Immature natural killer cell (primary cell): ENCODE data around the gene CNOT6. TPM values are rescaled to one million over a fixed set of nuclear protein-coding genes. Genes with fewer than 3 reads are reported as not detected.
A peak's percentile ranks its signal among the peaks of the same experiment; 100 is the strongest.

Source experiments
- DNase-seq, 3 donors: peaks; one replicate each; pipeline ENCODE4 v3.0.0; 2022; ENCODE audit warnings: mixed read lengths in 1 of 3
- H3K27ac Mint-ChIP-seq, 6 donors: one replicate each; pipeline ENCODE4 v1.8.0; 2020; ENCODE audit warnings: mixed read lengths in 6 of 6, mild to moderate bottlenecking in 5 of 6, inconsistent platforms in 4 of 6, moderate library complexity in 3 of 6
- H3K27me3 Mint-ChIP-seq, 3 donors: one replicate each; pipeline ENCODE4 v1.8.0; 2020 to 2021; ENCODE audit warnings: low read depth in 3 of 3, mild to moderate bottlenecking in 3 of 3, mixed read lengths in 3 of 3, moderate library complexity in 3 of 3, inconsistent platforms in 1 of 3
- H3K36me3 Mint-ChIP-seq, 3 donors: one replicate each; pipeline ENCODE4 v1.8.0; 2020; ENCODE audit warnings: mixed read lengths in 3 of 3, inconsistent platforms in 2 of 3, mild to moderate bottlenecking in 2 of 3
- H3K4me1 Mint-ChIP-seq, 2 donors: one replicate each; pipeline ENCODE4 v1.8.0; 2020; ENCODE audit warnings: inconsistent platforms in 2 of 2, mild to moderate bottlenecking in 2 of 2, mixed read lengths in 2 of 2, moderate library complexity in 1 of 2
- H3K4me3 Mint-ChIP-seq, 5 donors: one replicate each; pipeline ENCODE4 v1.8.0; 2020; ENCODE audit warnings: mild to moderate bottlenecking in 5 of 5, mixed read lengths in 5 of 5, inconsistent platforms in 3 of 5, moderate library complexity in 3 of 5
- H3K9me3 Mint-ChIP-seq, 6 donors: one replicate each; pipeline ENCODE4 v1.8.0; 2020; ENCODE audit warnings: mild to moderate bottlenecking in 6 of 6, mixed read lengths in 6 of 6, inconsistent platforms in 4 of 6, moderate library complexity in 3 of 6
- polyA plus RNA-seq, 3 donors: library from polyadenylated mRNA; unstranded; fragments of 300-500 nt; fragmentation: Illumina TruSeq; gene quantifications; one replicate each; pipeline ENCODE4 v1.2.3, GENCODE V29; 2021

The CNOT6 gene
- polyA plus RNA-seq, 3 donors from 2014 or later: 5.8 to 11.2 (median 9.0) TPM

DNA sequence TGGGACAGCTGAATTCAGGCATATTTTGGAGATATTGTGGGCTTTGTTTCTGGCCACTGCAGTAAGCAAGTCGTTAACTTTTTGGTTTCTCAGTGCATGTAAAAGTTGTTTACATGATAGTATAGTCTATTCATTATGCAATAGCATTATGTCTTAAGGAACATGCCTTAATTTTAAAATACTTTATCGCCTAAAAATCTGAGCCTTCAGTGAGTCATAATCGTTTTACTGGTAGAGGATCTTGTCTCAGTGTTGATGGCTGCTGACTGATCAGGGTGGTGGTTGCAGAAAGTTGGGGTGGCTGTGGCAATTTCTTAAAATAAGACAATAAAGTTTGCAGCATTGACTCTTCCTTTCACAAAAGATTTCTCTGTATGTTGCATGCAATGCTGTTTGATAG, 92.0 kb downstream of the CNOT6 start:
- H3K4me3 Mint-ChIP-seq: no peak overlapping the region
- no peaks in the 10 kb centered on the region for H3K4me1 Mint-ChIP-seq
- no peak overlapping the region for H3K27ac Mint-ChIP-seq
- DNase-seq: no peak
- peaks cover 2 to 14% (median 4%) of the 10 kb centered on the region in 3 donors for H3K27me3 Mint-ChIP-seq
- no peaks in the 10 kb centered on the region for H3K9me3 Mint-ChIP-seq
- no peaks in the 10 kb centered on the region for H3K36me3 Mint-ChIP-seq

DNA sequence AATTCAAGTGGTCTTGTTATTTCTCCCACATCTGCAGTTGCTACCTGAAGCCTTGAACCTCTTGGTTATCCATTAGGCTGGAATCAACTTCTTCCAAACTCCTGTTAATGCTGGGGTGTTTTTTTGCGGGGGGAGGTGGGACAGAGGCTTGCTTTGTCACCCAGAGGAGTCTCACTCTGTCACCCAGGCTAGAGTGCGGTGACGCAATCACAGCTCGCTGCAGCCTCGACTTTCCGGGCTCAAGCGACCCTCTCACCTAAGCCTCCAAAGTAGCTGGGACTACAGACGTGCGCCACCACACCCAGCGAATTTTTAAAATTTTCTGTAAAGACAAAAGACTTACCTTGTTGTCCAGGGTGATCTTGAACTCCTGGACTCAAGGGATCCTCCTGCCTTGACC, 92.7 kb downstream of the CNOT6 start:
- Mint-ChIP-seq H3K36me3 (no peaks in the 10 kb centered on the region), H3K4me1 (no peaks in the 10 kb centered on the region), H3K27ac (no peak overlapping the region), H3K4me3 (no peak overlapping the region), H3K9me3 (no peaks in the 10 kb centered on the region), H3K27me3 (peaks cover 2 to 14% (median 4%) of the 10 kb centered on the region in 3 donors)
- DNase-seq: no peak

DNA sequence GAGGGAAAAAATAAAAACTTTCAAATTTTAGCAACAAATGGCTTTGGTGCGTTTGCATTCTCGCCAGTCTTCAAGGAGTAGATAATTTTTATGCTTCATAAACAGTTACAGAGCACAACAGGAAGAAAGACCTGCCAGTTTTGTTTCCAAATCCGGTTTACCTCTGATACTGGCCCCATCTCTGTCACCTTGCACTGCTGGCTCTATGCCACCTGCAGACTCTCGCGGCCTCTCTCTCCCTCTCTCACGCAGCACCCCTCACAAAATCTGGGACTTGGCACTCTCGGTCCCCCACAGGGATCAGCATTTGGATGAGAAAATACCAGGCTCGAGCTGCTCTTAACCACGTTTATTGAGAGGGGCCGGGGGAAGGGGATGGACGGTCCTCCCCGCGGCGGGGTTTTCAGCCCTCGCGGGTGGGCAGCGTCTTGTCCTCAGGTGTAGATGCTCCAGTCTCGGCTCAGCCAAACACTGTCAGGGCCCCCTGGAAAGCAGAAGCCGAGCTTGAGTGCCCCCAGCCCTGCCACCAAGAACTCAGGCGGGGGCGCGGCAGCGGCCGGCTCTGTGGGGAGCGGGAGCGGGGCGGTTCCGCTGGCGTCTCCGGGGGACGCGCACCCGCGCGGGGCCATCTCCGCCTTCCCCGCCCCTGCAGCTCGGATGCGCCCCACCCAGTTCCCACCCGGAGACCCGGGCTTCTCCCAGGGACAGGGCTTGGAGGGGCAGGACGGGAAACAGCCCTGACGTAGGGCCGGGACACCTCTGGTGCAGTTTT, 95.8 kb downstream of the CNOT6 start:
- Mint-ChIP-seq H3K4me3 (peak overlapping the region in 1 of 5 donors; percentile 10), H3K4me1 (peaks cover 0 to 1% of the 10 kb centered on the region in 2 donors), H3K27ac (no peak overlapping the region), H3K36me3 (no peaks in the 10 kb centered on the region), H3K9me3 (no peaks in the 10 kb centered on the region), H3K27me3 (peaks cover 4 to 20% (median 16%) of the 10 kb centered on the region in 3 donors)
- no peak for DNase-seq

DNA sequence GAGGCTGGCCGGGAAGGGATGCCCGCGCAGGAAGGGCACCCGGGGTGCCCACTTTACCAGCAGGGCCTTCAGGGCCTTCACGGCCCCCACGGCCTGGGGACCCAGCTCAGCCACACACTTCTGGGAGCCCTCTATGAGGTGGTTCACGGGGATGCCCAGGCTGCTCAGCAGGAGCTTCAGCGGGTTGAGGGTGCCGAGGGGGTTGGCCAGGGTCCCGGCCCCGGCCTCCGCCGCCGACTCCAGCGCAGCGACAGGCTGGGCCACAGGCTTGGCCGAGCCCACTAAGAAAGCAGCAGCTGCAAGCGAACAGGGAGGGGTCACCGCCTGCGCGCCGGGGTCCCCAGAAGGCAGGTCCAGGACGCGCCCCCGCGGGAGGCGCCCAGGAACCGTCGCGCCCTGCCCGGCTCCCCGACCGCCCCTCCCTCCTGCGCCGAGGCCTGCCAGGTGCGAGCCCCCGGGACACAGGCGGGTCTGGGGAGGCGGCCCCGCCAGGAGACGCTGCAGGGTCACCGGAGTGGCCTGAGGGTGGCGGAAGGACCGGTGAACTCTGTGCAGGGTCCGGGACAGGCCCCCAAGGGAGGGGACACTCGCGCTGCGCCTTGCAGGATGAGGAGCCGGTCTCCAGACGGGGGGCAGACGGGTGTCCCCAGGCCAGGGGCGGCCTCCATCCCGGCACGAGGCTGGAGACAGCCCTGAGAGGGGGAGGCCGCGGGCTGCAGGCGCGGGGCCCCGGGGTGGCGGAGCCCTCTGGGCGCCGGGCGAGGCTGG, 96.5 kb downstream of the CNOT6 start:
- no peak overlapping the region for H3K4me3 Mint-ChIP-seq
- H3K36me3 Mint-ChIP-seq: no peaks in the 10 kb centered on the region
- no peak for DNase-seq
- H3K4me1 Mint-ChIP-seq: peaks cover 0 to 1% of the 10 kb centered on the region in 2 donors
- H3K9me3 Mint-ChIP-seq: no peaks in the 10 kb centered on the region
- H3K27me3 Mint-ChIP-seq: peaks cover 4 to 20% (median 16%) of the 10 kb centered on the region in 3 donors
- H3K27ac Mint-ChIP-seq: no peak overlapping the region

DNA sequence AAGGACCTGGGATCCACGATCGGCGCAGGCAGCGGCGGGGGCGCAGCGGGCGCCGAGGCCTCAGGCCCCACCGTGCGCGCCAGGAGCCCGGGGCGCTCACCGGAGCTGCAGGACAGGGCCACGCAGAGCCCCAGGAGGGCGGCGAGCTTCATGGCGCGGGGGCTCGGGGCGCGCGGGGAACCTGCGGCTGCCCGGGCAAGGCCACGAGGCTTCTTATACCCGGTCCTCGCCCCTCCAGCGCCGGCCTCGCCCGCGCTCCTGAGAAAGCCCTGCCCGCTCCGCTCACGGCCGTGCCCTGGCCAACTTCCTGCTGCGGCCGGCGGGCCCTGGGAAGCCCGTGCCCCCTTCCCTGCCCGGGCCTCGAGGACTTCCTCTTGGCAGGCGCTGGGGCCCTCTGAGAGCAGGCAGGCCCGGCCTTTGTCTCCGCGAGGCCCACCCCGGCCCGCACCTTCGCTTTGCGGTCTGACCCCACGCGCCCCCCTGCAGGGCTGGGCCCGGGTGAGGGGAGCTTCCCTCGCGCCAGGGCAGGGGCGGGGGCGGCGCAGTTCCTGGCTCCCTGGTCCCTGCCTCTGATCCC, 97.2 kb downstream of the CNOT6 start, which contains the start of gene SCGB3A1:
SCGB3A1 (minus strand) TSS at position 189 of the 577 bp plus-strand sequence; CDS start at position 152, 37 bp downstream.
- H3K4me3 Mint-ChIP-seq: no peak within 1 kb of the TSS
- no peak within 1 kb of the TSS for H3K27ac Mint-ChIP-seq
- peaks cover 4 to 19% (median 18%) of the 10 kb centered on the region in 3 donors for H3K27me3 Mint-ChIP-seq

DNA sequence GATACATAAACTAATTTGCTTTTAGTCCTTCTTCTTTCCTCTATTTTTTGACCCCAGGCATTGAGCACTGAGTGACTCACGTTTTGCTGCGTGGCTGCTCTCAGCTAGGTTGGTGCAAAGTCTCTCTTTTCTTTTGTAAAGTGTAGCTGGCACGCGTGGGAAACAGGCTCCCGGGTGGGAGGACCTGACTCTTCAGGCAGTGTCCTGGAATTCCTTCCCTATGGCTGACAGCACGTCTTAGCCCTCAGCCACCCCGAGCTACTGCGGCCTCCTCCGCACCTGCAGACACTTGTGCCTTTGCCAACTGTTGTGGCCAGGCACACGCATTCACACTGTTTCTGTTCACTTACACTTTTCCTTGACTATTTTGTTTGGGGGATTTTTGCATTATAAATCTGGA, 98.0 kb downstream of the CNOT6 start:
- no peaks in the 10 kb centered on the region for H3K9me3 Mint-ChIP-seq
- peaks cover 0 to 1% of the 10 kb centered on the region in 2 donors for H3K4me1 Mint-ChIP-seq
- no peaks in the 10 kb centered on the region for H3K36me3 Mint-ChIP-seq
- H3K4me3 Mint-ChIP-seq: no peak overlapping the region
- DNase-seq: no peak
- H3K27me3 Mint-ChIP-seq: peaks cover 4 to 18% (median 15%) of the 10 kb centered on the region in 3 donors
- H3K27ac Mint-ChIP-seq: no peak overlapping the region

More for the DNA sequence above, 97.2 kb downstream of the CNOT6 start, which contains the start of gene SCGB3A1:
- H3K36me3 Mint-ChIP-seq: no peaks in the 10 kb centered on the region
- DNase-seq: no peak
- H3K4me1 Mint-ChIP-seq: peaks cover 0 to 1% of the 10 kb centered on the region in 2 donors
- H3K9me3 Mint-ChIP-seq: no peaks in the 10 kb centered on the region

DNA sequence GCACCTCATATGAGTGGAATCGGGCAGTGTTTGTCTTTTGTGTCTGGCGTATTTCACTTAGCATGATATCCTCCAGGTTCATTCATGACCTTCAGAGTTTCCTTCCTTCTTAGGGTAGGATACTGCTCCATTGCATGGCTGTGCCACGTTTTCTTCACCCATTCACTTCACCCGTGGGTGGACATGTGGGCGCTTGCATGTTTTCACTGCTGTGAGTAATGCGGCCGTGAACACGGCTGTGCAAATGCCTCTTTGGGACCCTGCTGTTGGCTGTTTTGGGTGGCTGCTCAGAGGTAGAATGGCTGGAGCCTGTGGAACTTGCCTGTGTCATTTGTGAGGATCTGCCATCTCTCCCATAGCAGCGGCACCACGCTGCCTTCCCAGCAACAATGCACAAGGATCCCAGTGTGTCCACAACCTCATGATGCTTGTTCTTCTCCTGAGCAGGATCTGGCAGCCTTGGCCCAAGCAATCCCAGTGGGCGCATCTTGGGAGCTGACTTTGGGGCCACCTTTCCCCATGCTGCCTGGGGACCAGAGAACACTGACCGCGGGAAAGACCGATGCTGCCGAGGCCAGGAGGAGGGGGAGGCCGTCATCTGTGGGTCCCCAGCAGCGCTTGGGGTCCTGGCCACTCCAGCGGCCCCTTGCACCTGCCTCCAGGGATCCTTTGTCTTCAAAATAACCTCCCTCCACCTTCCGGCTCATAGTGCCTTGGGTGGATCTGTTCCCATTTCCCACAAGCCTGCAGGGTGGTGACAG, 99.4 kb downstream of the CNOT6 start:
- Mint-ChIP-seq H3K4me3 (no peak overlapping the region), H3K27me3 (peaks cover 4 to 18% (median 15%) of the 10 kb centered on the region in 3 donors)

DNA sequence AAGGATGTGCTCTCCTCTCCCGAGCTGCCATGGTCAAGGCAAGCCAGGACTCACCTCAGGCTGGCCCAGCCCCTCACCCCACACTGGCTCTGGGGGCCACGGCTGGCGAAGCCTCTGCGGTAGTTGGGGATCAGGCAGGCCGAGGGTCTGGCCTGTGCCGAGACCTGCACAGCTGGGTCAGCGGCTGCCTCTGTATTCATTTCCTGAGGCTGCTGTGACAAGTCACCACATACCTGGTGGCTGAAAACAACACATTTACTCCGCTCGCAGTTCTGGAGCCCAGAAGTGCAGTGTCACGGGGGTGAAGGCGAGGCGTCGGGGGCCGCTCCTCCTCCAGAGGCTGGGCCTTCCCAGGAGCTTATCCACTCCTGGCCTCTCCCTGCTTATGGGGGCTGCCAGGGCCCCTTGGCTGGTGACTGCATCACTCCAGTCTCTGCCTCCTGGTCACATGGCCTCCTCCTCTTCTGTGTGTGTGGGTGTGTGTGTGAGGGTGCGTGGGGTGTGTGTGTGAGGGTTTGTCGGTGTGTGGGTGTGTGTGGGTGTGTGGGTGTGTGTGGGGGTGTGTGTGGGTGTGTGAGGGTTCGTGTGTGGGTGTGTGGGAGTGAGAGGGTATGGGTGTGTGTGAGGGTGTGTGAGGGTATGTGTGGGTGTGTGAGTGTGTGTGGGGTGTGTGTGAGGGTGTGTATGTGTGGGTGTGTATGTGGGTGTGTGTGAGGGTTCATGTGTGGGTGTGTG, 100.3 kb downstream of the CNOT6 start:
- H3K9me3 Mint-ChIP-seq: no peaks in the 10 kb centered on the region
- peak overlapping the region in 1 of 6 donors; percentile 68 for H3K27ac Mint-ChIP-seq
- no peak overlapping the region for H3K4me3 Mint-ChIP-seq
- peaks cover 4 to 16% (median 10%) of the 10 kb centered on the region in 3 donors for H3K27me3 Mint-ChIP-seq
- DNase-seq: no peak
- H3K36me3 Mint-ChIP-seq: no peaks in the 10 kb centered on the region
- peaks cover 0 to 1% of the 10 kb centered on the region in 2 donors for H3K4me1 Mint-ChIP-seq

More for the DNA sequence above, 99.4 kb downstream of the CNOT6 start:
- H3K9me3 Mint-ChIP-seq: no peaks in the 10 kb centered on the region
- DNase-seq: no peak
- H3K27ac Mint-ChIP-seq: no peak overlapping the region
- no peaks in the 10 kb centered on the region for H3K36me3 Mint-ChIP-seq
- H3K4me1 Mint-ChIP-seq: peaks cover 0 to 1% of the 10 kb centered on the region in 2 donors

DNA sequence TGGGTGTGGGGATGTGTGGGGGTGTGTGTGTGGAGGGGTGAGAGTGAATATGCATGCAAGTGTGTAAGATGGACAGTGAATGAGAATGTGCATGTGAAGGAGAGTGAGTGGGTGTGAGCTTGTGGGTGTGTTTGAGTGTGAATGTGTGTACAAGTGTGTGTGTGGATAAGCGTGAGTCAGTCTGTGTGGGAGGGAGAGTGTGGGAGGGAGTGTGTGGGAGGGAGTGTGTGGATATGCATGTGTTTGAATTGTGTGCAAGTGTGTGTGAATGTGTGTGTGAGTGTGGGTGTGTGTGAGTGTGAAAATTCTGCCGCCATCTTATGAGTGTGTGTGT, 100.8 kb downstream of the CNOT6 start:
- H3K4me1 Mint-ChIP-seq: peaks cover 0 to 1% of the 10 kb centered on the region in 2 donors
- DNase-seq: no peak
- peaks cover 4 to 14% (median 6%) of the 10 kb centered on the region in 3 donors for H3K27me3 Mint-ChIP-seq
- no peak overlapping the region for H3K4me3 Mint-ChIP-seq
- H3K27ac Mint-ChIP-seq: peak overlapping the region in 1 of 6 donors; percentile 68
- H3K9me3 Mint-ChIP-seq: no peaks in the 10 kb centered on the region
- no peaks in the 10 kb centered on the region for H3K36me3 Mint-ChIP-seq

DNA sequence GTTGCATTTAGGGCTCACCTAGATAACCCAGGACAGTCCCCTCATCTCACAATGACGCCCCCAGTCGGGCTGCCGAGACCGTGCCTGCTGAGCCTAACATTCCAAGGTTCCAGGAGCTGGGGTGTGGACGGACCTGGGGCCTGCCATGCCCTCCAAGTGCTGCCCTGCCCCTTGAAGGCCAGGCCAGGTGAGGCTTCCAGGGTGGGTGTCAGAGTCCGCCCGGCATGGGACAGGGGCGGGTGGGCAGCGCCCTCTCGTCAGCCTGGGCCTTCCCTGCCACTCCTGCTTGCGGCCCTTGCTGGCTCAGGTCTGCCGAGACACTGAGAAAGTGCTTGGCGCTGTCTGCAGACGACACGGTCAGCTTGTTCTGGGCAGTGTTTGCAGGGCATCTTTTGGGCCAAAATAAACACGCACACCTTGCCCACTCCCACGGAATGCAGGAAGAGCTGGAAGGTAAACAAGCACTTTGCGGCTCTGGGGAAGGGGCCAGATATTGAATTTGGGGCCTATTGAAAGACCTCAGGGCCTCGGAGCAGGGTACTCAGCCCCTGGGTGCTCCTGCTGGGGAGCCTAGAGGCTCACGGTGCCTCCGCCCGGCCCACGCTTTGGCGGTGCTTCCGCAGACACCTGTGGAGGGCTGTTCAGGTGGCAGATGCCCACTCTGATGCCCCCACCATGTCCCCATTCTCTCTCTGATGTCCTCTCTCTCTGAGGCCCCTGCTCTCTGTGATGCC, 101.4 kb downstream of the CNOT6 start:
- peak overlapping the region in 1 of 6 donors; percentile 68 for H3K27ac Mint-ChIP-seq
- no peak overlapping the region for H3K4me3 Mint-ChIP-seq
- DNase-seq: no peak
- peaks cover 0 to 1% of the 10 kb centered on the region in 2 donors for H3K4me1 Mint-ChIP-seq
- H3K9me3 Mint-ChIP-seq: no peaks in the 10 kb centered on the region
- peaks cover 4 to 14% (median 6%) of the 10 kb centered on the region in 3 donors for H3K27me3 Mint-ChIP-seq
- no peaks in the 10 kb centered on the region for H3K36me3 Mint-ChIP-seq

DNA sequence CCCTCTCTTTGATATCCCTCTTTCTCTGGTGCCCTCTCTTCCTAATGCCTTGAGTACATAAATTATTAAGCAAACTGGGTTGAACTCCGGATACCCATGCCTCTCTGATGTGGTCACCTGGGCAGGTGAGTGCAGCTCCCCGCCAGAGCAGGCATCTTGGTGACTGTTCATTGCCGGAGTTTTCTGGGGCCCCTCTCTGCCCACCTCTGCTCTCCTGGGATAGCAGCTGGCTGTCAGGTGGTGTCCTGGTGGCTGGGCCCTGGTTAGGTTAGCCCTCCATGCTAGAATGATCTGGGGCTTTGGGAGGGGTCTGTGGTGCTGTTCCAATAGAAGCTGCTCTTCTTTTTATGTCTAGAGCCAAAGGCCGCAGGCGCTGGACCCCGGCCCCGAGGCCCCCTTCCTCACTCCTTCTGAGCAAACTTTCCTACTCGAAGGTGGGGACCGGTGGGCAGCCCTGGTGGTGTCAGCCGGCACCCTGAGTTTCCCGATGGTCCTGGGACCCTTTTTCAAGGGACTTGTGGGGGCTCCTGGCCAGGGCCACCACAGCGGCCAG, 102.0 kb downstream of the CNOT6 start:
- Mint-ChIP-seq H3K4me3 (no peak overlapping the region), H3K4me1 (peaks cover 0 to 1% of the 10 kb centered on the region in 2 donors)

DNA sequence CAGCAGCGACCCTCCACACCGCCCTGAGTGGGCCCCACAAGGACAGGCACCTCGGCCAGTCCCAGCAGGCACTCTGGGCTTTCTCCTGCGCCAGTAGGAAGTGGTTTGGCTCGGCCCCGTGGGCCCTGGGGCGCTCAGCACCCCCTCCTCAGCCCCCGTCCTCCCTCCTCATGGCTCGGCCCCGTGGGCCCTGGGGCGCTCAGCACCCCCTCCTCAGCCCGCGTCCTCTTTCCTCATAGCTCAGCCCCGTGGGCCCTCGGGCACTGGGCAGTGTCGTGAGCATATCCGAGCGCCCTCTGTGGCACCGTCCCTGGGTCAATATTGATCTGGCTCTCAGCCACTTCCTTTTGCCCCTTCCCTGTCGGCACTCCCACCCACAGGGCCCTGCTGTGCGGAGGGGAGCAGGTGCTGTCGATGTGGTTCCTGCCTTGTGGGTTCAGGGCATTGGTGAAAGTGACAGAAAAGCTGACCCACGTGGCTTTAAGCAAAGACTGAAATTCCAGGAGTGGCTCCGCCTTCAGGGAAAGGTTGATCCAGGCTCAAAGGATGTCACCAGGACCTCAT, 102.6 kb downstream of the CNOT6 start:
- Mint-ChIP-seq H3K4me3 (no peak overlapping the region), H3K9me3 (no peaks in the 10 kb centered on the region), H3K36me3 (no peaks in the 10 kb centered on the region), H3K27ac (no peak overlapping the region), H3K4me1 (peaks cover 0 to 1% of the 10 kb centered on the region in 2 donors), H3K27me3 (peaks cover 4 to 14% (median 6%) of the 10 kb centered on the region in 3 donors)
- no peak for DNase-seq

More for the DNA sequence above, 102.0 kb downstream of the CNOT6 start:
- H3K27ac Mint-ChIP-seq: no peak overlapping the region
- no peaks in the 10 kb centered on the region for H3K9me3 Mint-ChIP-seq
- DNase-seq: no peak
- peaks cover 4 to 14% (median 6%) of the 10 kb centered on the region in 3 donors for H3K27me3 Mint-ChIP-seq
- H3K36me3 Mint-ChIP-seq: no peaks in the 10 kb centered on the region
